GM23338 (cell line): ENCODE measurements around the gene LCMT1. TPM values are rescaled to one million over a fixed set of nuclear protein-coding genes. Genes with fewer than 3 reads are reported as not detected.
"Not testable (repeated sequence)": the region's sequence is repeated elsewhere in the genome, so short reads cannot be mapped to it uniquely, and the experiment has no call there.

Experiments used
- ATAC-seq: fragments of 200-7000 bp; cut with Tn5 transposase; 3 replicates; pipeline ENCODE4 v1.9.1; 2020
- DNase-seq: peaks from one replicate; pipeline ENCODE4 v3.0.0-alpha.2; 2015; ENCODE audit warnings: low spot score
- H2AFZ ChIP-seq: fragments of 200-600 bp; sonication (generic); 2 replicates; pipeline ENCODE4 v1.8.0; 2016; ENCODE audit warnings: antibody characterized with exemption, mild to moderate bottlenecking, moderate library complexity
- H3F3A ChIP-seq: fragments of 200-600 bp; sonication (generic); replicated peaks from 2 replicates; pipeline ENCODE4 v1.8.0; 2017; ENCODE audit warnings: antibody characterized with exemption, mixed run types, low read depth
- H3K27ac ChIP-seq: fragments of 200-600 bp; sonication (generic); 2 replicates; pipeline ENCODE4 v1.6.1; 2016; ENCODE audit warnings: low read depth
- H3K27me3 ChIP-seq: fragments of 200-600 bp; sonication (generic); 2 replicates; pipeline ENCODE4 v1.8.0; 2016; ENCODE audit warnings: mild to moderate bottlenecking, mixed run types, moderate library complexity; ENCODE audit not compliant: insufficient read depth
- H3K36me3 ChIP-seq: fragments of 200-600 bp; sonication (generic); 2 replicates; pipeline ENCODE4 v1.8.0; 2016; ENCODE audit warnings: mild to moderate bottlenecking; ENCODE audit not compliant: insufficient read depth
- H3K4me1 ChIP-seq: fragments of 200-600 bp; sonication (generic); 2 replicates; pipeline ENCODE4 v1.8.0; 2016; ENCODE audit warnings: mild to moderate bottlenecking, moderate library complexity; ENCODE audit not compliant: insufficient read depth
- H3K4me2 ChIP-seq: fragments of 200-600 bp; sonication (generic); 2 replicates; pipeline ENCODE4 v1.7.1; 2017; ENCODE audit warnings: mixed run types
- H3K4me3 ChIP-seq: fragments of 200-600 bp; sonication (generic); 2 replicates; pipeline ENCODE4 v1.6.1; 2016; ENCODE audit warnings: mixed run types
- H3K79me2 ChIP-seq: fragments of 200-600 bp; sonication (generic); replicated peaks from 2 replicates; pipeline ENCODE4 v1.8.0; 2017; ENCODE audit warnings: mild to moderate bottlenecking; ENCODE audit not compliant: insufficient read depth
- H3K9me2 ChIP-seq: fragments of 200-600 bp; sonication (generic); 2 replicates; pipeline ENCODE4 v1.8.0; 2017; ENCODE audit not compliant: insufficient read depth
- H4K20me1 ChIP-seq: fragments of 200-600 bp; sonication (generic); replicated peaks from 2 replicates; pipeline ENCODE4 v1.8.0; 2017; ENCODE audit warnings: mild to moderate bottlenecking; ENCODE audit not compliant: insufficient read depth
- H3K27ac Mint-ChIP-seq: 2 replicates; pipeline ENCODE4 v1.8.0; 2020; ENCODE audit warnings: inconsistent platforms, mild to moderate bottlenecking, moderate library complexity, mixed read lengths
- H3K27me3 Mint-ChIP-seq: 3 replicates; pipeline ENCODE4 v1.8.0; 2022; ENCODE audit warnings: low read depth, mild to moderate bottlenecking, moderate library complexity, mixed read lengths, inconsistent platforms; ENCODE audit not compliant: insufficient read depth, poor library complexity
- H3K36me3 Mint-ChIP-seq: 3 replicates; pipeline ENCODE4 v1.8.0; 2021; ENCODE audit warnings: low read depth, mild to moderate bottlenecking, inconsistent platforms, moderate library complexity, mixed read lengths
- H3K4me1 Mint-ChIP-seq: 3 replicates; pipeline ENCODE4 v1.8.0; 2020; ENCODE audit warnings: mild to moderate bottlenecking, inconsistent platforms, mixed read lengths
- H3K4me3 Mint-ChIP-seq: 3 replicates; pipeline ENCODE4 v1.8.0; 2021; ENCODE audit warnings: moderate library complexity, mild to moderate bottlenecking, inconsistent platforms, mixed read lengths
- H3K9me3 Mint-ChIP-seq: 3 replicates; pipeline ENCODE4 v1.8.0; 2020; ENCODE audit warnings: moderate library complexity, mild to moderate bottlenecking, inconsistent platforms, mixed read lengths
- CREB1 ChIP-seq: fragments of 250-450 bp; sonication (Bioruptor Pico); IDR thresholded peaks from 2 replicates; pipeline ENCODE4 v1.5.0; 2020; ENCODE audit warnings: low read depth, mild to moderate bottlenecking, moderate library complexity
- CTCF ChIP-seq, 2 experiments: fragments of 200-600 bp in 1 of 2; sonication (generic) in 1 of 2; conservative IDR thresholded peaks; 2 replicates each; pipeline versions ENCODE4 v1.5.1 to v1.6.1; 2016 to 2017; ENCODE audit warnings: antibody characterized with exemption in 2 of 2, low read depth in 2 of 2, mild to moderate bottlenecking in 2 of 2, moderate library complexity in 1 of 2
- ETS1 ChIP-seq: IDR thresholded peaks from 2 replicates; pipeline ENCODE4 v1.6.1; 2016; ENCODE audit warnings: antibody characterized with exemption
- EZH2 ChIP-seq: fragments of 200-600 bp; sonication (generic); IDR thresholded peaks from one replicate; pipeline ENCODE4 v1.8.0; 2017; ENCODE audit warnings: antibody characterized with exemption, mild to moderate bottlenecking, low read depth; ENCODE audit not compliant: unreplicated experiment
- EZH2phosphoT487 ChIP-seq: fragments of 200-600 bp; sonication (generic); IDR thresholded peaks from one replicate; pipeline ENCODE4 v1.8.1; 2018; ENCODE audit warnings: antibody characterized with exemption; ENCODE audit not compliant: unreplicated experiment
- JUNB ChIP-seq: IDR thresholded peaks from one replicate; pipeline ENCODE4 v1.6.1; 2016; ENCODE audit warnings: antibody characterized with exemption; ENCODE audit not compliant: unreplicated experiment
- NANOG ChIP-seq: IDR thresholded peaks from 2 replicates; pipeline ENCODE4 v1.6.1; 2016; ENCODE audit warnings: antibody characterized with exemption, borderline replicate concordance
- POLR2AphosphoS5 ChIP-seq: IDR thresholded peaks from 2 replicates; pipeline ENCODE4 v1.6.1; 2016; ENCODE audit warnings: antibody characterized with exemption, low read depth
- REST ChIP-seq: IDR thresholded peaks from one replicate; pipeline ENCODE4 v1.6.1; 2018; ENCODE audit warnings: antibody characterized with exemption; ENCODE audit not compliant: unreplicated experiment
- STAT1 ChIP-seq: IDR thresholded peaks from one replicate; pipeline ENCODE4 v1.6.1; 2016; ENCODE audit warnings: antibody characterized with exemption; ENCODE audit not compliant: unreplicated experiment
- ZNF331 ChIP-seq: fragments of 250-450 bp; sonication (Bioruptor Pico); IDR thresholded peaks from 2 replicates; pipeline ENCODE4 v1.5.0; 2020; ENCODE audit warnings: low read depth, mild to moderate bottlenecking, moderate library complexity
- polyA plus RNA-seq: library from polyadenylated mRNA; unstranded; fragments of >200 nt; fragmentation: Nextera tagmentation; extraction: Ambion mirVana; gene quantifications from 2 replicates; pipeline ENCODE4 v1.2.1, GENCODE V29; 2016
- total RNA-seq: library from RNA; depleted of rRNA; stranded (reverse); fragments of >200 nt; shearing (Covaris generic); gene quantifications from 2 replicates; pipeline ENCODE4 v1.2.3, GENCODE V29; 2014

Gene LCMT1
- total and polyA plus RNA-seq, 2 experiments from 2014 or later, result 56.2 to 84.6 TPM

GRCh38 chr16:25063865-25064264 lies 47.7 kb upstream of the LCMT1 start (continued):
- TF ChIP-seq ETS1 (no peak), CREB1 (no peak), EZH2 (no peak), POLR2AphosphoS5 (no peak), STAT1 (no peak), JUNB (no peak), REST (no peak), EZH2phosphoT487 (no peak), ZNF331 (CRISPR knock-in tag) (no peak)

GRCh38 chr16:25064281-25064680 lies 47.3 kb upstream of the LCMT1 start:
- not testable (repeated sequence) for H3K4me2 ChIP-seq, H2AFZ ChIP-seq, H3K27ac Mint-ChIP-seq, H4K20me1 ChIP-seq, H3K9me3 Mint-ChIP-seq, H3K36me3 Mint-ChIP-seq, H3K9me2 ChIP-seq, DNase-seq, H3K4me3 Mint-ChIP-seq, H3K4me1 ChIP-seq, H3K79me2 ChIP-seq, H3K27ac ChIP-seq, H3K4me3 ChIP-seq, H3K36me3 ChIP-seq, H3K4me1 Mint-ChIP-seq, H3F3A ChIP-seq, ATAC-seq
- peaks cover 14% of the 10 kb centered on the region for H3K27me3 Mint-ChIP-seq
- peaks cover 12% of the 10 kb centered on the region for H3K27me3 ChIP-seq

GRCh38 chr16:25064937-25065336 lies 46.6 kb upstream of the LCMT1 start:
- H3K79me2 ChIP-seq, result no peaks in the 10 kb centered on the region
- no peak overlapping the region for H3K4me3 ChIP-seq
- no peaks in the 10 kb centered on the region for H4K20me1 ChIP-seq
- no peak overlapping the region for H3K4me3 Mint-ChIP-seq
- no peak overlapping the region for H3K27ac ChIP-seq
- no peaks in the 10 kb centered on the region; the same call in 1 of the 2 replicates for H3K4me1 ChIP-seq
- H3F3A ChIP-seq, result no peaks in the 10 kb centered on the region
- H3K4me1 Mint-ChIP-seq, result peaks cover 7% of the 10 kb centered on the region; the same call in 2 of the 3 replicates
- H3K27ac Mint-ChIP-seq, result no peak overlapping the region
- no peaks in the 10 kb centered on the region for H3K36me3 ChIP-seq
- H3K27me3 ChIP-seq, result peaks cover 12% of the 10 kb centered on the region
- H3K4me2 ChIP-seq, result no peak overlapping the region
- no peaks in the 10 kb centered on the region for H3K9me3 Mint-ChIP-seq
- H3K27me3 Mint-ChIP-seq, result peaks cover 14% of the 10 kb centered on the region
- DNase-seq (peak; percentile 8), ATAC-seq (no peak)
- H3K36me3 Mint-ChIP-seq, result no peaks in the 10 kb centered on the region
- H3K9me2 ChIP-seq, result 0 out of 2 replicates have a peak, but pooled peaks cover 12% of the 10 kb centered on the region
- H2AFZ ChIP-seq, result no peak overlapping the region
- no peak for TF ChIP-seq CREB1
- TF ChIP-seq ZNF331 (CRISPR knock-in tag), result no peak
- TF ChIP-seq NANOG, result no peak
- no peak for TF ChIP-seq EZH2
- TF ChIP-seq EZH2phosphoT487, result no peak
- TF ChIP-seq ETS1, result no peak
- TF ChIP-seq CTCF (conservative IDR thresholded peaks at IDR 0.05; ENCODE audit: low read depth in 2 of 2), result no peak
- TF ChIP-seq REST, result no peak
- TF ChIP-seq STAT1, result no peak
- TF ChIP-seq POLR2AphosphoS5, result no peak
